Prostate gland (tissue), 2 donors: Measurements from ENCODE around the gene POLR2H.

Source experiments
- CTCF ChIP-seq, 4 experiments: fragments of 200-600 bp in 2 of 4; fragments of 450-650 bp in 2 of 4; sonication (generic) in 2 of 4; IDR thresholded peaks; 1 replicate in 3 of 4; 2 replicates in 1 of 4; pipeline ENCODE4 v1.5.1; 2016 to 2019; ENCODE audit warnings: antibody characterized with exemption in 4 of 4, mild to moderate bottlenecking in 2 of 4, moderate library complexity in 2 of 4
- POLR2A ChIP-seq: fragments of 450-650 bp; IDR thresholded peaks from one replicate; pipeline ENCODE4 v1.6.1; 2016; ENCODE audit warnings: antibody characterized with exemption, mild to moderate bottlenecking
- POLR2AphosphoS5 ChIP-seq: sonication (generic); formaldehyde crosslinking; IDR thresholded peaks from one replicate; pipeline ENCODE4 v1.6.1; 2017; ENCODE audit warnings: antibody characterized with exemption

DNA sequence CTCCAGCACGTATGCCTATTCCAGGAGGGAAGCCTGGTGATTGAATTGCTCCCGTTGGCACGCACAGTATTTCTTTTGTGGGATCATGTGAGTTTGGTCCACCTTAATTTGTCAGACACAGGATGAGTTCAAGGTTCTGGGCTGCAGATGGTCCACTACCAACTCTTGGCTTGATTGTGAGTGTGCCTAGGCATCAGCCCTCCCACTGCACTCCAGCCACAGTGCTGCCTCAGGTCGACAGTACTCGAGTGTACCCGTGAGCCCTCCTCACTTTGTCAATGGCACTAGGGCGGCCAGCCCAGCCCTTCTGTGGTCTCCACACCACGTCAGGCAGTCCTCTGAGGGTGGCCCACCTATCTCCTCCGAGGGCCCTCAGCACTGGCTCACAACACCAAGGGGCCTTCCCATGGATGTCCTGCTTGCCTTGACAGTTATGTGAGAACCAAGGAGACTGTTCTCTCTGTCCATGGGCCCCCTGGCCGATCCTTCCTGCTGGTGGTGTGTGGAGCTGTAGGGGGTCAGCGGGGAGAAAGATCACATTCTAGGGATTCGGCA is 48.5 kb downstream of the POLR2H start:
- TF ChIP-seq POLR2A: no peak
- TF ChIP-seq CTCF (IDR thresholded peaks at IDR 0.05): no peak
- no peak for TF ChIP-seq POLR2AphosphoS5
